ENCODE measurements around the gene LEMD2. TPM values are rescaled to one million over a fixed set of nuclear protein-coding genes. Genes with fewer than 3 reads are reported as not detected.

The LEMD2 gene
- polyA plus RNA-seq, 1 of the 3 experiments (the other 2 are of a cell fraction) = 56.5 TPM

DNA sequence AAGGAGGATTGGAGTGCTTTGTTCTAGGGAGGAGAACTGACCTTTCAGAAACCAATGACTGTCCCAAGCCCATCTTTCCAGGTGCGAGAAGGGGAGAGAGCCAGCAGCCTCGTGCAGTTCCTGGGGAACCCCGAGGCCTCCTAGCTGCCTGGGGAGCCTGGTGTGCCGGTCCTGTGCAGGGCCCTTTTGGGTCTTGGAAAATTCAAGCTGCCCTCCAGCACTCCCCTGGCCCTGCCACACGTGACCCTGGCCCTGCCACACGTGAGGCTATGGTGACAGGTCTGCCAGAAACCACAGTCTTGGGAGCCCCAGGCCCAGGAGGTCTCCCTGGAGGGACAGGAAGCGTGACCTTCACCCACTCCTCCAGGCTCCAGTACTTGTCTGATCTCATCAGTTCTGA lies 57.9 kb downstream of the LEMD2 start:
- Histone ChIP-seq H3K9ac (no peak overlapping the region), H3K4me3 (ENCODE audit: low read depth in 2 of 2, low read length in 1 of 2) (no peak overlapping the region), H3K79me2 (ENCODE audit: insufficient read depth) (no peaks in the 10 kb centered on the region), H3K9me2 (no peaks in the 10 kb centered on the region), H3K27me3 (ENCODE audit: insufficient read depth) (peaks cover 26% of the 10 kb centered on the region; the same call in 1 of the 2 replicates), H3K27ac (ENCODE audit: low read depth in 2 of 2, low read length in 1 of 2) (no peak overlapping the region), H3K4me1 (ENCODE audit: control insufficient read depth in 1 of 2, insufficient read depth in 2 of 2, low read depth in 1 of 2, low read length in 1 of 2) (no peaks in the 10 kb centered on the region; a peak in 1 of 4 replicates), H3K9me3 (no peaks in the 10 kb centered on the region), H3K36me3 (replicated peaks in 1 of 2; ENCODE audit: control insufficient read depth in 1 of 2, insufficient read depth in 2 of 2, low read length in 1 of 2) (no peaks in the 10 kb centered on the region), H2AFZ (ENCODE audit: low read depth) (no peak overlapping the region), H4K20me1 (ENCODE audit: insufficient read depth) (no peaks in the 10 kb centered on the region), H3K4me2 (no peak overlapping the region), H3F3A (replicated peaks; ENCODE audit: insufficient read depth) (no peaks in the 10 kb centered on the region)
- ChIA-PET POLR2A (interaction anchor here (0.9 kb wide), 1 partner anchor 20 kb away, joined by 4 read pairs; the partner anchor contains the start of gene UQCC2), CTCF (interaction anchor here (1.0 to 8.2 kb wide), 2 partner anchors 13 to 19 kb away, joined by 4 to 59 read pairs; partner anchors contain the start of gene UQCC2)
- DNase-seq = no peak
- WGBS (ENCODE audit: low lambda C conversion rate) = 78% methylated on average over 5 of the region's 7 CpGs
- TF ChIP-seq GATA2 (CRISPR knock-in tag; IDR thresholded peaks at IDR 0.05) (no peak), ELF1 (IDR thresholded peaks at IDR 0.05) (no peak), RCOR1 (IDR thresholded peaks at IDR 0.05; ENCODE audit: low read length) (no peak), GABPA (IDR thresholded peaks at IDR 0.05; ENCODE audit: low read depth) (no peak), TCF12 (IDR thresholded peaks at IDR 0.05) (no peak), FOSL2 (IDR thresholded peaks at IDR 0.05; ENCODE audit: borderline replicate concordance, low read depth) (no peak), NRF1 (IDR thresholded peaks at IDR 0.05; ENCODE audit: low read depth, low read length) (no peak), EZH2phosphoT487 (IDR thresholded peaks at IDR 0.05; ENCODE audit: borderline replicate concordance, low read depth) (no peak), MXI1 (IDR thresholded peaks at IDR 0.05; ENCODE audit: low read depth, low read length) (no peak), RAD21 (IDR thresholded peaks at IDR 0.05; ENCODE audit: low read length) (no peak), CHD2 (IDR thresholded peaks at IDR 0.05; ENCODE audit: low read length, partially characterized antibody) (no peak), TAF1 (IDR thresholded peaks at IDR 0.05; ENCODE audit: borderline replicate concordance, low read depth, low read length) (no peak), RXRA (IDR thresholded peaks at IDR 0.05; ENCODE audit: borderline replicate concordance, low read depth) (no peak), SMC3 (IDR thresholded peaks at IDR 0.05; ENCODE audit: low read depth, low read length) (no peak)
- TF ChIP-seq, protein P1, sequence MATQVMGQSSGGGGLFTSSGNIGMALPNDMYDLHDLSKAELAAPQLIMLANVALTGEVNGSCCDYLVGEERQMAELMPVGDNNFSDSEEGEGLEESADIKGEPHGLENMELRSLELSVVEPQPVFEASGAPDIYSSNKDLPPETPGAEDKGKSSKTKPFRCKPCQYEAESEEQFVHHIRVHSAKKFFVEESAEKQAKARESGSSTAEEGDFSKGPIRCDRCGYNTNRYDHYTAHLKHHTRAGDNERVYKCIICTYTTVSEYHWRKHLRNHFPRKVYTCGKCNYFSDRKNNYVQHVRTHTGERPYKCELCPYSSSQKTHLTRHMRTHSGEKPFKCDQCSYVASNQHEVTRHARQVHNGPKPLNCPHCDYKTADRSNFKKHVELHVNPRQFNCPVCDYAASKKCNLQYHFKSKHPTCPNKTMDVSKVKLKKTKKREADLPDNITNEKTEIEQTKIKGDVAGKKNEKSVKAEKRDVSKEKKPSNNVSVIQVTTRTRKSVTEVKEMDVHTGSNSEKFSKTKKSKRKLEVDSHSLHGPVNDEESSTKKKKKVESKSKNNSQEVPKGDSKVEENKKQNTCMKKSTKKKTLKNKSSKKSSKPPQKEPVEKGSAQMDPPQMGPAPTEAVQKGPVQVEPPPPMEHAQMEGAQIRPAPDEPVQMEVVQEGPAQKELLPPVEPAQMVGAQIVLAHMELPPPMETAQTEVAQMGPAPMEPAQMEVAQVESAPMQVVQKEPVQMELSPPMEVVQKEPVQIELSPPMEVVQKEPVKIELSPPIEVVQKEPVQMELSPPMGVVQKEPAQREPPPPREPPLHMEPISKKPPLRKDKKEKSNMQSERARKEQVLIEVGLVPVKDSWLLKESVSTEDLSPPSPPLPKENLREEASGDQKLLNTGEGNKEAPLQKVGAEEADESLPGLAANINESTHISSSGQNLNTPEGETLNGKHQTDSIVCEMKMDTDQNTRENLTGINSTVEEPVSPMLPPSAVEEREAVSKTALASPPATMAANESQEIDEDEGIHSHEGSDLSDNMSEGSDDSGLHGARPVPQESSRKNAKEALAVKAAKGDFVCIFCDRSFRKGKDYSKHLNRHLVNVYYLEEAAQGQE (IDR thresholded peaks at IDR 0.05; ENCODE audit: low read depth, low read length) = no peak
- TF ChIP-seq, protein P2, sequence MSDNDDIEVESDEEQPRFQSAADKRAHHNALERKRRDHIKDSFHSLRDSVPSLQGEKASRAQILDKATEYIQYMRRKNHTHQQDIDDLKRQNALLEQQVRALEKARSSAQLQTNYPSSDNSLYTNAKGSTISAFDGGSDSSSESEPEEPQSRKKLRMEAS (IDR thresholded peaks at IDR 0.05; ENCODE audit: low read depth) = no peak
- TF ChIP-seq, protein P3, sequence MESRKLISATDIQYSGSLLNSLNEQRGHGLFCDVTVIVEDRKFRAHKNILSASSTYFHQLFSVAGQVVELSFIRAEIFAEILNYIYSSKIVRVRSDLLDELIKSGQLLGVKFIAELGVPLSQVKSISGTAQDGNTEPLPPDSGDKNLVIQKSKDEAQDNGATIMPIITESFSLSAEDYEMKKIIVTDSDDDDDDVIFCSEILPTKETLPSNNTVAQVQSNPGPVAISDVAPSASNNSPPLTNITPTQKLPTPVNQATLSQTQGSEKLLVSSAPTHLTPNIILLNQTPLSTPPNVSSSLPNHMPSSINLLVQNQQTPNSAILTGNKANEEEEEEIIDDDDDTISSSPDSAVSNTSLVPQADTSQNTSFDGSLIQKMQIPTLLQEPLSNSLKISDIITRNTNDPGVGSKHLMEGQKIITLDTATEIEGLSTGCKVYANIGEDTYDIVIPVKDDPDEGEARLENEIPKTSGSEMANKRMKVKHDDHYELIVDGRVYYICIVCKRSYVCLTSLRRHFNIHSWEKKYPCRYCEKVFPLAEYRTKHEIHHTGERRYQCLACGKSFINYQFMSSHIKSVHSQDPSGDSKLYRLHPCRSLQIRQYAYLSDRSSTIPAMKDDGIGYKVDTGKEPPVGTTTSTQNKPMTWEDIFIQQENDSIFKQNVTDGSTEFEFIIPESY (IDR thresholded peaks at IDR 0.05; ENCODE audit: borderline replicate concordance, low read depth) = no peak
- TF ChIP-seq, protein P4, sequence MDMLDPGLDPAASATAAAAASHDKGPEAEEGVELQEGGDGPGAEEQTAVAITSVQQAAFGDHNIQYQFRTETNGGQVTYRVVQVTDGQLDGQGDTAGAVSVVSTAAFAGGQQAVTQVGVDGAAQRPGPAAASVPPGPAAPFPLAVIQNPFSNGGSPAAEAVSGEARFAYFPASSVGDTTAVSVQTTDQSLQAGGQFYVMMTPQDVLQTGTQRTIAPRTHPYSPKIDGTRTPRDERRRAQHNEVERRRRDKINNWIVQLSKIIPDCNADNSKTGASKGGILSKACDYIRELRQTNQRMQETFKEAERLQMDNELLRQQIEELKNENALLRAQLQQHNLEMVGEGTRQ (IDR thresholded peaks at IDR 0.05; ENCODE audit: borderline replicate concordance, low read depth, low read length) = no peak
